Adipocyte (in vitro differentiated cells): ENCODE data around the gene PTOV1.

Experiments used
- DNase-seq: peaks from one replicate; pipeline ENCODE4 v3.0.0-alpha.2; 2015; ENCODE audit warnings: low read depth
- H3K27me3 ChIP-seq: replicated peaks from 2 replicates; pipeline ENCODE4 v1.7.0; 2013; ENCODE audit warnings: mild to moderate bottlenecking, low read length, moderate library complexity; ENCODE audit not compliant: control insufficient read depth, insufficient read depth
- H3K36me3 ChIP-seq: 2 replicates; pipeline ENCODE4 v1.7.0; 2013; ENCODE audit warnings: low read length, mild to moderate bottlenecking, moderate library complexity; ENCODE audit not compliant: control insufficient read depth, insufficient read depth, severe bottlenecking
- H3K4me1 ChIP-seq: 2 replicates; pipeline ENCODE4 v1.7.0; 2013; ENCODE audit warnings: mild to moderate bottlenecking, low read length, moderate library complexity; ENCODE audit not compliant: control insufficient read depth, insufficient read depth
- H3K4me3 ChIP-seq: 2 replicates; pipeline ENCODE4 v1.7.0; 2013; ENCODE audit warnings: mild to moderate bottlenecking, low read length, moderate library complexity
- H3K9ac ChIP-seq: 2 replicates; pipeline ENCODE4 v1.7.0; 2013; ENCODE audit warnings: mild to moderate bottlenecking, low read length, moderate library complexity
- H3K9me3 ChIP-seq: 2 replicates; pipeline ENCODE4 v1.7.0; 2013; ENCODE audit warnings: mild to moderate bottlenecking, low read length, moderate library complexity; ENCODE audit not compliant: control insufficient read depth

Gene PTOV1

DNA sequence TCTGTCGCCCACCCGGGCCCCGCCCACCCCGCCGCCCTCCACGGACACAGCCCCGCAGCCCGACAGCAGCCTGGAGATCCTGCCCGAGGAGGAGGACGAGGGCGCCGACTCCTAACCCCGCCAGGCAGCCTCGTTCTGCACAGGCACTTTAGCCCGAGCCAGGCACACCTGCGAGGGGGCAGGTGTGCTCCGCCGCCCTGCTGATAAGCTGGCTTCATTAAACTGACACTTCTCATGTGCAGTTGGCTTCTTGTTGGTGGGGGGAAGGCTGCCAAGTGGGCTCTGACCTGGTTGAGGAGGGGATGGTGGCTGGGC, 37.5 kb downstream of the PTOV1 start:
- no peak for DNase-seq
- Histone ChIP-seq H3K4me1 (peaks cover 4% of the 10 kb centered on the region), H3K27me3 (peaks cover 5% of the 10 kb centered on the region), H3K36me3 (peaks cover 28% of the 10 kb centered on the region), H3K9me3 (no peaks in the 10 kb centered on the region), H3K9ac (no peak overlapping the region), H3K4me3 (no peak overlapping the region)

DNA sequence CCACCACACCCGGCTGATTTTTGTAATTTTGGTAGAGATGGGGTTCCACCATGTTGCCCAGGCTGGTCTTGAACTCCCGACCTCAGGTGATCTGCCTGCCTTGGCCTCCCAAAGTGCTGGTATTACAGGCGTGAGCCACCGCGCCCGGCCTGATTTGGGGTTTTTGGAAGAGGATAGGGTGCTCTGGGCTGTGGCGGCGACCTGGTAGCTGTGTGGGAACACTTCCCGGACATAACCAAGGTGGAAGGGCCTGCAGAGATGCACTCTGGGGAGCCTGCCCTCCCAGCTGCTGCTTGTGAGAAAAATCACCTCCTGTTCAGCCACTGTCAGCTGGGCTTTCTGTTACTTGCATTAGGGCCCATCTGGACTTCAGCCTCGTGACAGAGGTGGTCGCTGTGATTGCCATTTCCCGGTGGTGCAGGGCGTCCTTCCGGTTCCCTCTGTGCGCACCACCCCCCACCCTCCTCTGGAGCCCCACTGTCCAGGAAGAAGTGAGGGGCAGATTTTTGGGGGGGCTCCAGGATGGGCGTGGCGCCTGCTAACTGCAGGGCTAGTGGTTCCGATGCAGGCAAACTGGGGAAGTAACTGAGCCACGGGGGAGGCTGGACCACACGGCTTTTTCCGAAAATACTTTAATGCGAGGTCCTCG, 38.2 kb downstream of the PTOV1 start:
- H3K36me3 ChIP-seq, result peaks cover 21% of the 10 kb centered on the region
- no peak overlapping the region for H3K4me3 ChIP-seq
- H3K4me1 ChIP-seq, result peaks cover 4% of the 10 kb centered on the region
- DNase-seq, result no peak
- H3K27me3 ChIP-seq, result peaks cover 5% of the 10 kb centered on the region
- no peak overlapping the region for H3K9ac ChIP-seq
- H3K9me3 ChIP-seq, result no peaks in the 10 kb centered on the region

GRCh38 chr19:49889687-49890348, 38.9 kb downstream of the PTOV1 start:
- no peak overlapping the region for H3K9ac ChIP-seq
- DNase-seq, result peak; percentile 71
- H3K36me3 ChIP-seq, result peaks cover 15% of the 10 kb centered on the region
- H3K27me3 ChIP-seq, result peaks cover 5% of the 10 kb centered on the region
- no peak overlapping the region for H3K4me3 ChIP-seq
- H3K9me3 ChIP-seq, result no peaks in the 10 kb centered on the region
- peaks cover 4% of the 10 kb centered on the region for H3K4me1 ChIP-seq

DNA sequence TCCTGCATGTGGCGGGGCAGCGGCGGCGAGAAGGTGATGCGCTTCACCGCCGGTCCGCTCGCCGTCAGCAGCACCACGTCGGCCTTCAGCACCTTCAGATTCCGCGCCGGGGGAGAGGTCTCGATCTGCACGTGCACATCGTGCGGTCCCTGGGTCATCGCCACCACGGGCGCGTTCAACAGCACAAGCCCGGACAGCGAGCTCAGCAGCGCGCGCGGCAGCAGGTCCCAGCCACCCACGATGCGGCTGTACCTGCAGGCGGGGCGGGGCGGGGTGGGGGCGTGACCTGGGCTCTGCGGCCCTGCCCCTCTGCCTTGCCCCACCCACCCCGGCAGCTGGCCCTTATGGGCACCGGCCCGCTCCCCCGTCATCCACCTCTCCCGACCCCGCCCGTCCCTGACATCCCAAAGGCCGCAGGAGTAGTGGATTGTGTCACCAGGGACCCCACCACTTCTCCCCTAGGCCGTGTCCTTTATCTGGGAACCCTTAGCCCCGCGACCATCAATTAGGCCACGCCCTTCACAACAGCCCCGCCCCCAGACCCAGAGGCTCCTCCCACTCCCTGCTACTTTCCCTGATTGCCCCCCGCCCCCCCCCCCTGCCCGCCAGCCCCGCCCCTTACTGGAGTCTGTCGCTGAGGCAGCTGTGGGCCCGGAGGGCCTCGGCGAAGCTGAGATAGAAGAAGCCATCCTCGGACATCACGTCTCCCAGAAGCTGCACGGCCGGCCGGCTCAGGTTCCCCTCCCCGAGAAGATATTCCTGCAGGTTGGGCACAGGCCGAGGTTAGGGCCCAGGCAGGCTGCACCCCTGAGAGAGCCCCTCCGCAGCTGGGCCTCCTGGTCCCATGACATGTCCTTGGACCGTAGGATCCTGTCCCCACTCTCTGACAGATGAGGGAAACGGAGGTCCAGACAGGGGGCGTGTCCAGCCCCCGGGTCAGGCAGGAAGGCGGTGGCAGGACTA, 39.7 kb downstream of the PTOV1 start:
- H3K27me3 ChIP-seq, result peaks cover 5% of the 10 kb centered on the region
- no peaks in the 10 kb centered on the region for H3K9me3 ChIP-seq
- H3K36me3 ChIP-seq, result peaks cover 9% of the 10 kb centered on the region
- no peak overlapping the region for H3K9ac ChIP-seq
- no peak overlapping the region for H3K4me3 ChIP-seq
- DNase-seq, result peak; percentile 39
- H3K4me1 ChIP-seq, result peaks cover 4% of the 10 kb centered on the region

- DNase-seq, result no peak
- peaks cover 5% of the 10 kb centered on the region for H3K27me3 ChIP-seq
- peaks cover 4% of the 10 kb centered on the region for H3K4me1 ChIP-seq
- H3K36me3 ChIP-seq, result peaks cover 5% of the 10 kb centered on the region
- H3K9me3 ChIP-seq, result no peaks in the 10 kb centered on the region
- no peak overlapping the region for H3K9ac ChIP-seq
- no peak overlapping the region for H3K4me3 ChIP-seq
These were observed 40.4 kb downstream of the PTOV1 start for GRCh38 chr19:49891393-49891792.

DNA sequence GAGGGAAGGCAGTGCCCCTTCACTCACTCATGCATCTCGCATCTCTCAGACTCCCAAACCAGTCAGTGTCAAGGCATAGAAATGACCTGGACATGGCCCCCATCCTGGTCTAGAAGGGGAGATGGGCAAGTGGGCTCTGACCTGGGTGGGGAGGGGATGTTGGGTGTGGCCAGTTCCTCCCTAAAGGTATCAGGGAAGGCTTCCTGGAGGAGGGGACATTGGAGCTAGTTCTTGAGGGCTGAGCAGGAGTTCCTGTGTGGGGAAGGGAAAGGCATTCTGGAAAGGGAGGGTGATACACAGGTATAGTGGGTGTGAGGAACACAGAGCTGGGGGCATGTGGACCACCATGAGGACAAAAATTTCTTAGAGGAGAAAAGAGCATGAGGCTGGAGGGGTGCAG, 41.8 kb downstream of the PTOV1 start:
- no peak for DNase-seq
- Histone ChIP-seq H3K36me3 (no peaks in the 10 kb centered on the region), H3K4me1 (peaks cover 9% of the 10 kb centered on the region), H3K9ac (no peak overlapping the region), H3K9me3 (no peaks in the 10 kb centered on the region), H3K27me3 (peaks cover 5% of the 10 kb centered on the region), H3K4me3 (no peak overlapping the region)

- no peak overlapping the region for H3K4me3 ChIP-seq
- DNase-seq, result no peak
- no peaks in the 10 kb centered on the region for H3K9me3 ChIP-seq
- no peaks in the 10 kb centered on the region for H3K36me3 ChIP-seq
- peaks cover 9% of the 10 kb centered on the region for H3K4me1 ChIP-seq
- no peak overlapping the region for H3K9ac ChIP-seq
- peaks cover 5% of the 10 kb centered on the region for H3K27me3 ChIP-seq
These were observed 43.2 kb downstream of the PTOV1 start for GRCh38 chr19:49894011-49894664.

GRCh38 chr19:49894879-49895565, 44.1 kb downstream of the PTOV1 start:
- Histone ChIP-seq H3K27me3 (peaks cover 5% of the 10 kb centered on the region), H3K36me3 (no peaks in the 10 kb centered on the region), H3K9me3 (no peaks in the 10 kb centered on the region), H3K4me1 (peaks cover 8% of the 10 kb centered on the region), H3K4me3 (no peak overlapping the region), H3K9ac (no peak overlapping the region)
- no peak for DNase-seq

GRCh38 chr19:49895566-49896297, 44.8 kb downstream of the PTOV1 start:
- H3K36me3 ChIP-seq, result no peaks in the 10 kb centered on the region
- no peak overlapping the region for H3K9ac ChIP-seq
- peaks cover 6% of the 10 kb centered on the region for H3K4me1 ChIP-seq
- H3K9me3 ChIP-seq, result no peaks in the 10 kb centered on the region
- H3K4me3 ChIP-seq, result no peak overlapping the region
- no peak for DNase-seq
- peaks cover 5% of the 10 kb centered on the region for H3K27me3 ChIP-seq

GRCh38 chr19:49896863-49897621, 46.1 kb downstream of the PTOV1 start, which contains the start of gene IL4I1:
Gene IL4I1, minus strand, starts transcription at chr19:49896887. Its CDS starts 727 bp downstream, at chr19:49896160.
- Histone ChIP-seq H3K4me1 (peaks cover 6% of the 10 kb centered on the region), H3K27me3 (peaks cover 5% of the 10 kb centered on the region), H3K36me3 (no peaks in the 10 kb centered on the region), H3K9me3 (no peaks in the 10 kb centered on the region), H3K9ac (no peak within 1 kb of the TSS), H3K4me3 (no peak within 1 kb of the TSS)
- no peak for DNase-seq
